Activated CD8-positive, alpha-beta memory T cell treated with anti-CD3 and anti-CD28 coated beads, Interleukin-2, amount 10 ng/mL, durations not matched to agents 7 days and 5 days (primary cell): ENCODE results near the gene FCRL2. TPM values are rescaled to one million over a fixed set of nuclear protein-coding genes. Genes with fewer than 3 reads are reported as not detected.

Experiments
- ATAC-seq: fragments of 150-1000 bp; cut with Tn5 transposase; one replicate; pipeline ENCODE4 v1.10.0; 2021; ENCODE audit warnings: moderate library complexity
- CTCF ChIA-PET: fragments of 350-600 bp; sonication (Branson Sonifier 250); formaldehyde crosslinking; loops from one replicate; lab custom pipeline; 2021; ENCODE audit warnings: antibody characterized with exemption; lab: Charles Lee
- DNase-seq: peaks from one replicate; pipeline ENCODE4 v3.0.0-alpha.2; 2020
- H3K27ac Mint-ChIP-seq: one replicate; pipeline ENCODE4 v1.8.0; 2021; ENCODE audit warnings: mild to moderate bottlenecking, mixed read lengths
- H3K27me3 Mint-ChIP-seq: one replicate; pipeline ENCODE4 v1.8.0; 2021; ENCODE audit warnings: mixed read lengths
- H3K36me3 Mint-ChIP-seq: one replicate; pipeline ENCODE4 v1.8.0; 2021; ENCODE audit warnings: mild to moderate bottlenecking, mixed read lengths
- H3K4me1 Mint-ChIP-seq: one replicate; pipeline ENCODE4 v1.8.0; 2021; ENCODE audit warnings: mixed read lengths
- H3K4me3 Mint-ChIP-seq: one replicate; pipeline ENCODE4 v1.8.0; 2021; ENCODE audit warnings: mild to moderate bottlenecking, moderate library complexity, mixed read lengths
- H3K9me3 Mint-ChIP-seq: one replicate; pipeline ENCODE4 v1.8.0; 2022; ENCODE audit warnings: low read depth, mixed read lengths
- total RNA-seq, 2 experiments: library from RNA; stranded (reverse); gene quantifications; one replicate each; pipeline ENCODE4 v1.2.3, GENCODE V29; 2021

Gene FCRL2
- total RNA-seq, 2 experiments from 2014 or later: not detected

DNA sequence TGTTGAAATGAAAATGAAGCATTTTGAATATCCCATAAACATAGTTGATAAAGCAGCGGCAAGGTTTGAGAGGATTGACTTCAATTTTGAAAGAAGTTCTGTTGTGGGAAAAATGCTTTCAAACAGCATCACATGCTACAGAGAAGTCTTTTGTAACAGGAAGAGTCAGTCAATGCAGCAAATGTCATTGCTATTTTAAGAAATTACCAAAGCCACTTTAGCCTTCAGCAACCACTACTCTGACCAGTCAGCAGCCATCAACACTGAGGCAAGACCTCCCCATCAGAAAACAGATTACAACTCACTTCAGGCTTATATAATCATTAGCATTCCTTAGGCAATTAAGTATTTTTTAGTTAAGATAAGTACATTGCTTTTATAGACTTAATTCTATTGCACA lies 42.6 kb downstream of the FCRL2 start:
- no peak overlapping the region for H3K4me3 Mint-ChIP-seq
- DNase-seq (no peak), ATAC-seq (no peak)
- no peaks in the 10 kb centered on the region for H3K36me3 Mint-ChIP-seq
- peaks cover 2% of the 10 kb centered on the region for H3K4me1 Mint-ChIP-seq
- no peaks in the 10 kb centered on the region for H3K9me3 Mint-ChIP-seq
- no peak overlapping the region for H3K27ac Mint-ChIP-seq
- no peaks in the 10 kb centered on the region for H3K27me3 Mint-ChIP-seq
- CTCF ChIA-PET: no interaction called here

- Mint-ChIP-seq H3K9me3 (no peaks in the 10 kb centered on the region), H3K27me3 (no peaks in the 10 kb centered on the region), H3K4me1 (peaks cover 2% of the 10 kb centered on the region), H3K36me3 (no peaks in the 10 kb centered on the region), H3K27ac (no peak overlapping the region), H3K4me3 (no peak overlapping the region)
- no peak for ATAC-seq
- CTCF ChIA-PET: no interaction called here
- no peak for DNase-seq
Observed at GRCh38 chr1:157732755-157733154, 44.2 kb downstream of the FCRL2 start.

GRCh38 chr1:157725221-157725577 lies 51.7 kb downstream of the FCRL2 start:
- no peak overlapping the region for H3K27ac Mint-ChIP-seq
- DNase-seq (no peak), ATAC-seq (no peak)
- H3K27me3 Mint-ChIP-seq: no peaks in the 10 kb centered on the region
- H3K36me3 Mint-ChIP-seq: peaks cover 4% of the 10 kb centered on the region
- H3K4me1 Mint-ChIP-seq: peaks cover 11% of the 10 kb centered on the region
- H3K4me3 Mint-ChIP-seq: no peak overlapping the region
- peaks cover 11% of the 10 kb centered on the region for H3K9me3 Mint-ChIP-seq
- CTCF ChIA-PET: no interaction called here

DNA sequence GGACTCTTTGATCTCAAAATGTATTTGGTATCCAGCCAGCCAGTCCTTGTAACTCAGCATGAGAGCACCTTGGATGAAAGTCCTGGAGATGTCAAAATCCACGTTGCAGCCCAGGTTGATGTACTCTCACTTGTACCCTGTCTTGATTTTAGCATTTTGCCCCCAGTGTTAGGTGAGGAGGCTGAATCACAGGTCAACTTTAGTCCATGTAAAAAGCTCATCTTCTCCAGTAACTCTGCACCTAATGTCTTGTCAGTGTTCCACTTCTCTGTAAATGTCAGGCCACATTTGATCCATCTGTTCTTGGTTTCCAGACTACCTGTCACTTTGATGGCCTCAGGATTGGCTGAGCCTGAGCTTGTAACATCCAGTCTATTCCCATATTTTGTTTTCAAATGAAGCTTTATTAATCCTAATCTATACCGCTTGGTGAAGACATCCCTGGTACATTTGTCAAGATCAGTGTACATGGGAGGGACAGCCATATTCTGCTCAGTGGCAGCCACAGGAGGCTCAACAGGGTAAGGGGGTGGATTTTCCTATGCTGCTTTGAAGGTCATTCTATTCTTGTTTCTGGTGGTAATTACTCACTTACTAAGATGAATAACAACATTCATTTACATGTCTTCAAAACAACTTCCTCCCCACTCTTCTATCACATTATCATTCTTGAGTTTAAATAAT lies 52.3 kb downstream of the FCRL2 start:
- Mint-ChIP-seq H3K4me1 (peaks cover 11% of the 10 kb centered on the region), H3K27me3 (no peaks in the 10 kb centered on the region), H3K9me3 (peaks cover 11% of the 10 kb centered on the region), H3K4me3 (no peak overlapping the region), H3K36me3 (peaks cover 4% of the 10 kb centered on the region), H3K27ac (no peak overlapping the region)
- CTCF ChIA-PET: no interaction called here
- no peak for ATAC-seq
- no peak for DNase-seq

DNA sequence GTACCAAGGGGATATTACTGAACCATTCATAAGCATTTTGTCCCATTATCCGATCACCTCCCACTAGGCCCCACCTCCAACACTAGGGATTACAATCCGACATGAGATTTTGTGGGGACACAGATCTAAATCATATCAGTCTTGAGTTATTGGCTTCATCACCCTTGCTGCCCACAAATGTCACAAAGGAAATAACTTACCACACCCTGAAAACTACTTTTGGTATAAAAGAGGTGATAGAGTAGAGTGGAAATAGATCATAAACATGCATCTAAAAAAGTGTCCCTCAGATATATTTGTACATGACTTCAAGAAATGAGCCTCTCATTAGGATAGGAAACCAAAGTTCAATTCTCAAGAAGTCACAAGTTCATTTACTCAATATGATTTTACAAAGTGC lies 53.8 kb downstream of the FCRL2 start:
- DNase-seq (no peak), ATAC-seq (peak; percentile 12)
- Mint-ChIP-seq H3K27me3 (no peaks in the 10 kb centered on the region), H3K36me3 (peaks cover 4% of the 10 kb centered on the region), H3K4me1 (peaks cover 11% of the 10 kb centered on the region), H3K27ac (no peak overlapping the region), H3K4me3 (no peak overlapping the region), H3K9me3 (peaks cover 11% of the 10 kb centered on the region)
- CTCF ChIA-PET: no interaction called here

DNA sequence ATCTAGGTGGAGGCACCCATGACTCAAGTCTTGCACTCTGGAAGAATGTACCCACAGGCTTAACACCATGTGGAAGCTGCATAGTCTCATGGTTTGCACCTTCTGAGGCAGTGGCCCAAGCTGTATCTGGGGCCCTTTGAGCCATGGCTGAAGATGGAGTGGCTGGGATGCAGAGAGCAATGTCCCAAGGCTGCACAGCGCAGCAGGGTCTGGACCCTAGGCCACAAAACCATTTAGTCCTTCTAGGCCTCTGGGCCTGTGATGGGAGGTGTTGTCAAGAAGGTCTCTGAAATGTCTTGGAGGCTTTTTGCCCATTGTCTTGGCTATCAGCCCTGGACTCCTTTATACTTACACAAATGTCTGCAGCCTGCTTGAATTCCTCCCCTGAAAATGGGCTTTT lies 54.9 kb downstream of the FCRL2 start:
- Mint-ChIP-seq H3K4me1 (peaks cover 11% of the 10 kb centered on the region), H3K4me3 (no peak overlapping the region), H3K27me3 (no peaks in the 10 kb centered on the region), H3K36me3 (peaks cover 4% of the 10 kb centered on the region), H3K27ac (no peak overlapping the region), H3K9me3 (peaks cover 11% of the 10 kb centered on the region)
- CTCF ChIA-PET: no interaction called here
- ATAC-seq (no peak), DNase-seq (no peak)

- H3K4me3 Mint-ChIP-seq: no peak overlapping the region
- no peaks in the 10 kb centered on the region for H3K36me3 Mint-ChIP-seq
- ATAC-seq (no peak), DNase-seq (no peak)
- CTCF ChIA-PET: no interaction called here
- no peak overlapping the region for H3K27ac Mint-ChIP-seq
- H3K9me3 Mint-ChIP-seq: no peaks in the 10 kb centered on the region
- H3K4me1 Mint-ChIP-seq: no peaks in the 10 kb centered on the region
- no peaks in the 10 kb centered on the region for H3K27me3 Mint-ChIP-seq
Observed at GRCh38 chr1:157715736-157716135, 61.2 kb downstream of the FCRL2 start.

DNA sequence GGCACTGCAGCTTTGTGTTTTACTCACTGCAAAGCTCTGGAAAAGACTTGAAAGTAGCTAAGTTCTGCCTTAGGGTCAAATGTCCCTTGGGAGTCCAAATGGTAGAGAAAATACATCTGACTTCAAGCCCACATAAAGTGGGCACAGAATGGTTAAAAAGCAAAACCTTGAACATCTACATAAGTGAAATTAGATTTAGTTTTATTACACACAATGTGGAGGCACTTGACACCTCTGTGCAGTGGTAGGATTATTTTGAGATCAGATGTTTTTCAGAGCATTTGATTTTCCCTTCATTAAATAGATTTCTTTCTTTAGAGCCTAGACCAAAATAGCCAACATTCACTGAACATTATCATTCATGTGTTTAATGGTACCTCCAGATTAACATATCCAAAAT lies 65.1 kb downstream of the FCRL2 start:
- ATAC-seq (no peak), DNase-seq (no peak)
- H3K4me3 Mint-ChIP-seq: no peak overlapping the region
- no peaks in the 10 kb centered on the region for H3K36me3 Mint-ChIP-seq
- CTCF ChIA-PET: no interaction called here
- no peaks in the 10 kb centered on the region for H3K9me3 Mint-ChIP-seq
- no peak overlapping the region for H3K27ac Mint-ChIP-seq
- no peaks in the 10 kb centered on the region for H3K27me3 Mint-ChIP-seq
- H3K4me1 Mint-ChIP-seq: no peaks in the 10 kb centered on the region

DNA sequence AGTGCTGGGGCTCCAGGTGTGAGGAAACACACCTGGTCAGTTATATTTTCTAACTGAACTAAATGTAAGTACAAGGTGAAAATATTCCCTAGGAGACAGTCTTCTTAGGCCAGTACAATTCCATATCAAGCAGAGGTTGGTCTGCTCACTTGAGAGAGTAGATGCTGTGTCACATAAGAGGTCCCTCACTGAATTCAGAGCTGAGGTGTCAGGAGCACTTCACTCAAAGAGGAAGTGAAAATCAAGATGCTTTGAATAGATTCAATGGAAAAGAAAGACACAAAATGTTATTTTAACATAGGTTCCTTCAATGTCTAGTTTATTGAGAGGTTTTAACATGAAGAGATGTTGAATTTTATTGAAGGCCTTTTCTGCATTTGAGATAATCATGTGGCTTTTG lies 72.1 kb downstream of the FCRL2 start:
- CTCF ChIA-PET: no interaction called here
- no peak for DNase-seq
- no peaks in the 10 kb centered on the region for H3K4me1 Mint-ChIP-seq
- no peak for ATAC-seq
- no peak overlapping the region for H3K27ac Mint-ChIP-seq
- peaks cover 2% of the 10 kb centered on the region for H3K27me3 Mint-ChIP-seq
- H3K36me3 Mint-ChIP-seq: no peaks in the 10 kb centered on the region
- H3K9me3 Mint-ChIP-seq: no peaks in the 10 kb centered on the region
- H3K4me3 Mint-ChIP-seq: no peak overlapping the region

- no peaks in the 10 kb centered on the region for H3K36me3 Mint-ChIP-seq
- CTCF ChIA-PET: no interaction called here
- no peak for DNase-seq
- H3K27ac Mint-ChIP-seq: no peak overlapping the region
- ATAC-seq: no peak
- H3K27me3 Mint-ChIP-seq: peaks cover 5% of the 10 kb centered on the region
- no peak overlapping the region for H3K4me3 Mint-ChIP-seq
- no peaks in the 10 kb centered on the region for H3K4me1 Mint-ChIP-seq
- H3K9me3 Mint-ChIP-seq: no peaks in the 10 kb centered on the region
Observed at GRCh38 chr1:157703981-157704380, 73.0 kb downstream of the FCRL2 start.

DNA sequence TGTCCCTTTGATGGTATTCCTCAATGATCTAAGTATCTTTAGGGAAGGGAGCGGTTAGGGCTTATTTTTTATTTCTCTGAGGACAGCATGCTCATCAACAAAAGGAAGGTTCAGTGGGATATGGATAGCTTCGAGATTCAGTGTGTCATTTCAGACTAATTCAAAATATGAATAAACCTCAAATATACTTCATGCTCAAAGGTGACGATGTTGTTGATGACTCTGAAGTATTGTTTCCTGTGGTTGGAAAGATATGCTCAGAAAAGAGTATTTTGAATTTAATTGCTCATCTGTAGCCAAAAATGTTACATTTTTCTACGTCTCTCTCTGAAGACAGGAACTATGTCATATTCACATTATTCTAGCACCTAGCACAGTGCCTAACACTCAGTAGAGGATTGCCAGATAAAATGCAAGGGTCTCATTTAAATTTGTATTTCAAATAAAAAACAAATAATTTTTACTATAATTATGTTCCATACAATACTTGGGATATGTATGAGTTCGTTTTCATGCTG lies 74.6 kb downstream of the FCRL2 start:
- Mint-ChIP-seq H3K9me3 (no peaks in the 10 kb centered on the region), H3K36me3 (no peaks in the 10 kb centered on the region), H3K27me3 (peaks cover 5% of the 10 kb centered on the region), H3K4me3 (no peak overlapping the region), H3K27ac (no peak overlapping the region), H3K4me1 (peaks cover 4% of the 10 kb centered on the region)
- ATAC-seq (no peak), DNase-seq (no peak)
- CTCF ChIA-PET: no interaction called here

GRCh38 chr1:157700732-157701131 lies 76.2 kb downstream of the FCRL2 start, which contains the start of gene FCRL3:
TSS of gene FCRL3 (minus strand) at chr1:157700769. CDS start at chr1:157700489, 280 bp downstream.
- Mint-ChIP-seq H3K36me3 (no peaks in the 10 kb centered on the region), H3K27me3 (peaks cover 5% of the 10 kb centered on the region), H3K4me3 (peak within 1 kb of the TSS; percentile 0), H3K4me1 (peaks cover 4% of the 10 kb centered on the region), H3K27ac (peak within 1 kb of the TSS; percentile 47), H3K9me3 (no peaks in the 10 kb centered on the region)
- ATAC-seq (no peak), DNase-seq (no peak)
- CTCF ChIA-PET: no interaction called here

DNA sequence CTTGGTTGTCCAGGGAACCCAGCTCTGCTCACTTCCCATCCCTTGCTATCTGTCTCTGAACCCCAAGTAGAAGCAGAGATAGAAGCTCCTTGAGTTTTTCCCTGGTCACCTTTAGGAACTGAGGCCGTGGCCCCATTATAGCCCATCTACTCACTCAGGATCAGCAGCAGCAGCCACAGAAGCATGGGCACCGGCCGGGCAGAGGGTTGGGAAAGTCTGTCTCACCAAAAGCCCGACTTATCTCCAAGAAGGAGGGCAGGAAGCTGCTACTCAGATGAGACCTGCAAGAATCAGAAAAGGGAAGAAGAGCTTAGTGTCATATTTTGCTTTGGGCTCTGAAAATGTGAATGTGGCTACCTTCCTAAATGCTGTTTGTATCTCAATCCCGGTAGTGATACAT lies 76.6 kb downstream of the FCRL2 start:
- CTCF ChIA-PET: no interaction called here
- no peaks in the 10 kb centered on the region for H3K36me3 Mint-ChIP-seq

DNA sequence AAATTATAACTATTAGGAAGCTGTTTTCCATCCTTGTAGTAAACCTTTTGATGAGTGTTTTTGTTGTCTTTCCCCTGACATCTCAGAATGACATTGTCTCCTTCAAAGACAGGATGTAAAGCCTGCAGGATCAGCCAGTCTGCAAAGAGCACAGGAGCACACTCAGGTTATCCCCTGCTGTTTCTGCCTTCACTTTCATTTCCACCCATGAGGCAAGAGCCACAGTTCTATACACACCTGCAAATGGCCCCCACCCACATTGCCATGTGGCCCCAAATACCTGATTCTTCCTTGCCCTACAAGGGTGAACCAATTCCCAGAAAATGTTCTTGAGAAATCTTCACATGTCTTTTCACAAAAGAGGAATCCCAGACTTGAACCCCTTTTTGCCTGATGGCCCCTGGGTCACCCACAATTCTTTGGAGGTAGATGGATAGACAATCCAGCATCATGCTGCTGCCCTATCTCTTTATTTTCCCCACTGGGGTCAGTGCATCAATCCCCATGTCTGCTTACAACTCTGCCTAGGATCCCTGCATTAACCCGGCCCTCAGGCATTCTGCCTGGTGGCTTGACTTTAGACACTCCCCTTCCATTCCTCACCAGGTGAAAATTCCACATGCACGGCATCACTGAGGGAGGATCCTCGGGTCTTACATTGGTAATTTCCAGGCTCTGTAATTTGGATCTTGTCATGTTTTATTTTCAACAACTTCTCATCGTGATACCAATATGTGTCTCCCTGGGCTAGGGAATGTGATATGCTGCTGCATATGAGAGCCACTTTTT lies 79.0 kb downstream of the FCRL2 start:
- no peak for ATAC-seq
- no peak overlapping the region for H3K4me3 Mint-ChIP-seq
- CTCF ChIA-PET: no interaction called here
- H3K27me3 Mint-ChIP-seq: peaks cover 5% of the 10 kb centered on the region
- H3K36me3 Mint-ChIP-seq: no peaks in the 10 kb centered on the region
- H3K9me3 Mint-ChIP-seq: no peaks in the 10 kb centered on the region
- no peak overlapping the region for H3K27ac Mint-ChIP-seq
- H3K4me1 Mint-ChIP-seq: peaks cover 4% of the 10 kb centered on the region
- no peak for DNase-seq

More for the DNA sequence above, 76.6 kb downstream of the FCRL2 start:
- Mint-ChIP-seq H3K27me3 (peaks cover 5% of the 10 kb centered on the region), H3K4me1 (peaks cover 4% of the 10 kb centered on the region), H3K4me3 (no peak overlapping the region), H3K27ac (no peak overlapping the region), H3K9me3 (no peaks in the 10 kb centered on the region)
- ATAC-seq (no peak), DNase-seq (no peak)
